Brain microvascular endothelial cell (primary cell): ENCODE results near the gene LOC101059915.
A peak's percentile ranks its signal among the peaks of the same experiment; 100 is the strongest.
"Not testable (repeated sequence)": the region's sequence is repeated elsewhere in the genome, so short reads cannot be mapped to it uniquely, and the experiment has no call there.

Experiments used
- DNase-seq: peaks from one replicate; pipeline ENCODE4 v3.0.0-alpha.2; 2020
- H3K27ac ChIP-seq: fragments of 250-450 bp; sonication (Bioruptor Pico); 2 replicates; pipeline ENCODE4 v1.5.1; 2020; ENCODE audit warnings: mild to moderate bottlenecking, moderate library complexity
- H3K27me3 ChIP-seq: fragments of 250-450 bp; sonication (Bioruptor Pico); replicated peaks from 2 replicates; pipeline ENCODE4 v1.5.1; 2020; ENCODE audit warnings: mild to moderate bottlenecking
- H3K36me3 ChIP-seq: fragments of 250-450 bp; sonication (Bioruptor Pico); replicated peaks from 2 replicates; pipeline ENCODE4 v1.5.1; 2020; ENCODE audit warnings: mild to moderate bottlenecking
- H3K4me3 ChIP-seq: 2 replicates; pipeline ENCODE4 v1.5.1; 2011; ENCODE audit warnings: low read depth, mild to moderate bottlenecking, control low read depth, low read length, moderate library complexity
- in situ Hi-C: cut with HindIII; loops from 2 replicates; pipeline ENCODE4 v1.10.0; 2017; ENCODE audit warnings: low sequenced_read_pairs, low pct_ligation_motif_present
- TF ChIP-seq, protein P1 (sequence below): IDR thresholded peaks from 2 replicates; pipeline ENCODE4 v1.5.1; 2011; ENCODE audit warnings: low read depth, mild to moderate bottlenecking, moderate library complexity, low read length, control low read depth, inconsistent platforms; ENCODE audit errors: missing control alignments

The LOC101059915 gene

DNA sequence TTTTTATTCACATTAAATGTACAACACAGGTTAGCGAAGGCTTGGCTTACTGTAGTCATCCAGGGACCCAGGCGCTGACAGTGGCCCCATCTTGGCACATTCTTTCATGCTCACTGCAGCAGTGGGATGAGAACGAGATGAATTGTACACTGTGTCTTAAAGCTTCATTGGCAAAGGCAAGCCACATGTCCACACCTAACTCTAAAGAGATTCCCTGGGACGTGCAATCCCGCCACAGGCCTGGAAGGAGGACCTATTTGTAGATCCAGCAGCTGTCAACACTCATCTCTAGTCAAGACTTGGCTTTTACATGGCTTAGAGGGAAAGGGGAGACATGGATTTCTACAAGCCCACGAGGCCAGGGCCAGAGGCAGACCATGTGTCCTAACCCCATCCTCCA is 33.0 kb upstream of the LOC101059915 start:
- Histone ChIP-seq H3K36me3 (no peaks in the 10 kb centered on the region), H3K4me3 (no peak overlapping the region), H3K27me3 (no peaks in the 10 kb centered on the region), H3K27ac (no peak overlapping the region)
- in situ Hi-C loops: no loop called here
- DNase-seq: no peak
- TF ChIP-seq, protein P1, sequence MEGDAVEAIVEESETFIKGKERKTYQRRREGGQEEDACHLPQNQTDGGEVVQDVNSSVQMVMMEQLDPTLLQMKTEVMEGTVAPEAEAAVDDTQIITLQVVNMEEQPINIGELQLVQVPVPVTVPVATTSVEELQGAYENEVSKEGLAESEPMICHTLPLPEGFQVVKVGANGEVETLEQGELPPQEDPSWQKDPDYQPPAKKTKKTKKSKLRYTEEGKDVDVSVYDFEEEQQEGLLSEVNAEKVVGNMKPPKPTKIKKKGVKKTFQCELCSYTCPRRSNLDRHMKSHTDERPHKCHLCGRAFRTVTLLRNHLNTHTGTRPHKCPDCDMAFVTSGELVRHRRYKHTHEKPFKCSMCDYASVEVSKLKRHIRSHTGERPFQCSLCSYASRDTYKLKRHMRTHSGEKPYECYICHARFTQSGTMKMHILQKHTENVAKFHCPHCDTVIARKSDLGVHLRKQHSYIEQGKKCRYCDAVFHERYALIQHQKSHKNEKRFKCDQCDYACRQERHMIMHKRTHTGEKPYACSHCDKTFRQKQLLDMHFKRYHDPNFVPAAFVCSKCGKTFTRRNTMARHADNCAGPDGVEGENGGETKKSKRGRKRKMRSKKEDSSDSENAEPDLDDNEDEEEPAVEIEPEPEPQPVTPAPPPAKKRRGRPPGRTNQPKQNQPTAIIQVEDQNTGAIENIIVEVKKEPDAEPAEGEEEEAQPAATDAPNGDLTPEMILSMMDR: no peak

DNA sequence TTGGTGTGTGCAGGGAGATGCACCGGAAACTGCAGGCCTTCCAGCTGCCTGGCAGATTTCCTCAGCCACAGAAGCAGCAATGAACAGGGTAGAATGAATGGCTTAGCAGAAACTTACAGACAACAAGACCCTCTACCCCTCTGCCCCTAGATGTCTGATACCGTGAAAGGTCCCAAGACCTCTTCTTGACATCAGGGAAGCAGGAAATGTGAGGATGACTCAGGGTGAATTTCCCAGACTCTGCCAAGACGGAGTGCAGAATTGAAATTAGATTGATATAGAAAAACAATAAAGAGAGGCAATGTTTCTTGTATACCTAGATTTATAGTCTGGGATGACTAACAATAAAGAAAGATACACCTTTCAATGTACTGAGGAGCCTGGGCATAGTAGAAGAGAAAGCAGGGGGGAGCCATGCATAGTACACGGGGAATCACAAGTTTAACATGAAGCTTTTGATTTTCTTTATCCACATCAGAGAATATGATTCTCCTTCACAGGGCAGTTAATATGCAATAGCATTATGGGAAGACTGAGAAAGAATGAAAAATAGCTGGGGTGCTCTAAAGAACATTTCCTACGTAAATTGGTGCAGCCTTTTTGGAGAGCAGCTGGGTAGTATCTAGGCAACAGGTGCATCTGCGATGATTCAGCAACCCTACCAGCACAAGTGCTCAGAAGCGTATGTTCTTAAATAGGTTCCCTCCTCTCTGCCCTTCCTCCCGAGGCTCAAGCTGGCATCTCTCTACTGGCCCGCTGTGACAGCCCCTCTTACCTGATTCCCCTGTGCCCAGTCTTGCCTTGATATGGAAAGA is 30.7 kb upstream of the LOC101059915 start:
- DNase-seq: no peak

DNA sequence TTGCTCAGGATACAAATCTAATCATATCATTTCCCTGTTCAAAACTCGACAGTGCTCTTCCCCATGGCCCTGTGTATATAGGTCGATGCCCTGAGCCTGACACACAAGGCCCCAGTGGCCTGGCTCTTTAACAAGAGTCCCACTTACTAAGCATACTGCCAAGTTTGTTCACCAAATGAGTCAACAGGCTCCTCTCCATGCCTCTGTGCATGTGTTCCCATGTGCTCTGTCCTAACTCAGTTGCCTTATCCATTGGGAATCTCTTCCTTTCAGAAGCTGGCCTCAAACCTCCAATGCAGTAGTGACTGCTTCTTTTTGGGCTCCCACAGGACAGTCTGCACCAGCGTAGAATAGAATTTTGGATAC is 30.1 kb upstream of the LOC101059915 start:
- in situ Hi-C loops: no loop called here
- Histone ChIP-seq H3K27ac (no peak overlapping the region), H3K36me3 (no peaks in the 10 kb centered on the region), H3K4me3 (no peak overlapping the region), H3K27me3 (no peaks in the 10 kb centered on the region)
- TF ChIP-seq, protein P1: no peak
- DNase-seq: no peak

More for the DNA sequence above, 30.7 kb upstream of the LOC101059915 start:
- Histone ChIP-seq H3K27me3 (no peaks in the 10 kb centered on the region), H3K36me3 (no peaks in the 10 kb centered on the region), H3K27ac (no peak overlapping the region), H3K4me3 (no peak overlapping the region)
- in situ Hi-C loops: no loop called here
- TF ChIP-seq, protein P1: no peak

DNA sequence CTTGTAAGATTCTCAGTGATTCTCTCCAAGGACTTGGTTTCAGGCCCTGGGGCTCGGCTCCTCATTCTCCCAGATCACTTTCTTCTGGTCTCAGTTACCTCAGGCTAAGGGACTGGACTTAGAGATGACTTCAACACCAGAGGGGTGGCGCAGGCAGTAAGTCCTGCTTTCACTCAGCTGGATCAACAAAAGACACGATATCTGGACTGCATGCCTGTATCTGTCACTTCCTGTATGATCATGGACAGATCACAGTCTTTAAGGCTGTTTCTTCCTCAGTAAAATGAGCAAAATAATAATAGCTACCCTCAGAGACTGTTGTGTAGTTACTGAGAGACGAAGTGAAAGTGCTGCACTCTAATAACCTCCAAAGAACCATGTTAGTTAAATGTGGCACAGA is 29.5 kb upstream of the LOC101059915 start:
- Histone ChIP-seq H3K27me3 (no peaks in the 10 kb centered on the region), H3K36me3 (no peaks in the 10 kb centered on the region), H3K27ac (peak overlapping the region; percentile 48), H3K4me3 (no peak overlapping the region)
- DNase-seq: peak; percentile 69
- TF ChIP-seq, protein P1: no peak
- in situ Hi-C loops: no loop called here

DNA sequence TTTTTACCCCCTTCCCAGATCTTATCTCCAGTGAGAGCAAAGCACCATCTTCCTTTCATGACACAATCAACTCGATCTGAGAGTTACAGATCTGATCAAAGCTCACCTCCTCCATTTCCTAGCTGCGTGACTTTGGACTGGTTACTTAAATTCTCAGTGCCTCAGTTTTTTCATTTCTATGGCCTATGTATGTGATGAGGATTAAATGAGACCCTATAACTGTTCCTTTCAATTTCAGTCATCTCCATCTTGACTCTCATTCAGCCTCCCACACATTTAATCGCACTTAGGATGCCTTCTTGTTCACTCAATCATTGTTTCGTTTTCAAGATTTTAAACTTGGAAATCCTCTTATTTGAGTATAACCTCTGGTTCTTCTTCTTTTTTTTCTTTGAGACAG is 28.9 kb upstream of the LOC101059915 start:
- Histone ChIP-seq H3K27me3 (no peaks in the 10 kb centered on the region), H3K36me3 (no peaks in the 10 kb centered on the region), H3K4me3 (no peak overlapping the region), H3K27ac (peak overlapping the region; percentile 48)
- in situ Hi-C loops: no loop called here
- TF ChIP-seq, protein P1: no peak
- DNase-seq: no peak

DNA sequence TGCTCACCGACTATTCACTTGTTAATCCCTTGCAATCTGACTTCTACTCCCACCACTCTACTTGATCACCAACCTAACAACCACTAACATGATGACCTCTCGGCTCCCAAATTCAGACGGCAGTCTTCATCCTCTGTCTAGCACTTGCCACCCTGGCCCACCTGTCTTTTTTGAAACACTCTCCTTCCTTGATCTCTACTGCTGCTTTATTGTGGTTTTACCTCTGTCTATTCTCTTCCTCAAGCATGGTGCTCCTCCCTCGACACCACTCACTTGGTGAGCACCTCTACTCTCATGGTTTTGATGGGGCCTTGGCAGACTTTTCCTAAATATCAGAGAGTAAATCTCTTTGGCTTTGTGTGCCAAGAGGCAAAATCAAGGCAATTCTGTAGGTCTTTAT is 27.3 kb upstream of the LOC101059915 start:
- H3K4me3 ChIP-seq: no peak overlapping the region
- no peak overlapping the region for H3K27ac ChIP-seq
- no peak for DNase-seq
- TF ChIP-seq, protein P1: no peak
- H3K36me3 ChIP-seq: no peaks in the 10 kb centered on the region
- H3K27me3 ChIP-seq: no peaks in the 10 kb centered on the region
- in situ Hi-C loops: no loop called here

DNA sequence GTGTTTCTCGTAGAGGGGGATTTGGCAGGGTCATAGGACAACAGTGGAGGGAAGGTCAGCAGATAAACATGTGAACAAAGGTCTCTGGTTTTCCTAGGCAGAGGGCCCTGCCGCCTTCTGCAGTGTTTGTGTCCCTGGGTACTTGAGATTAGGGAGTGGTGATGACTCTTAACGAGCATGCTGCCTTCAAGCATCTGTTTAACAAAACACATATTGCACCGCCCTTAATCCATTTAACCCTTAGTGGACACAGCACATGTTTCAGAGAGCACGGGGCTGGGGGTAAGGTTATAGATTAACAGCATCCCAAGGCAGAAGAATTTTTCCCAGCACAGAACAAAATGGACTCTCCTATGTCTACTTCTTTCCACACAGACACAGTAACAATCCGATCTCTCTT is 22.9 kb upstream of the LOC101059915 start:
- H3K27me3 ChIP-seq, DNase-seq, H3K4me3 ChIP-seq, in situ Hi-C loops, H3K36me3 ChIP-seq, H3K27ac ChIP-seq: not testable (repeated sequence)
